HG03460 (cell line): ENCODE results near the gene VPS13A.

Experiments used
- ATAC-seq: cut with Tn5 transposase; IDR thresholded peaks from one replicate; pipeline ENCODE4 v1.9.1; 2021; ENCODE audit not compliant: unreplicated experiment

VPS13A gene

GRCh38 chr9:77454663-77455062, 277.3 kb downstream of the VPS13A start:
- ATAC-seq: no peak

- ATAC-seq: peak; percentile 45
Observed at GRCh38 chr9:77455312-77455927, 278.1 kb downstream of the VPS13A start.

- peak; percentile 72 for ATAC-seq
Observed at GRCh38 chr9:77456829-77457437, 279.6 kb downstream of the VPS13A start.

GRCh38 chr9:77457916-77458592, 280.7 kb downstream of the VPS13A start:
- peak; percentile 78 for ATAC-seq

- no peak for ATAC-seq
Observed at GRCh38 chr9:77460938-77461337, 283.6 kb downstream of the VPS13A start.

GRCh38 chr9:77462066-77462465, 284.7 kb downstream of the VPS13A start:
- ATAC-seq: no peak

- no peak for ATAC-seq
Observed at GRCh38 chr9:77463151-77463550, 285.8 kb downstream of the VPS13A start.

- no peak for ATAC-seq
Observed at GRCh38 chr9:77464661-77465060, 287.3 kb downstream of the VPS13A start.

GRCh38 chr9:77469515-77470231, 292.3 kb downstream of the VPS13A start:
- ATAC-seq: no peak
